IMR-90 (cell line): ENCODE data around the gene HDC. TPM values are rescaled to one million over a fixed set of nuclear protein-coding genes. Genes with fewer than 3 reads are reported as not detected.

Experiments
- ATAC-seq: fragments of 200-7000 bp; cut with Tn5 transposase; 2 replicates; pipeline ENCODE4 v1.9.1; 2020; ENCODE audit warnings: low read depth, mild to moderate bottlenecking, moderate library complexity
- BruUV-seq: library from RNA; stranded (reverse); fragments of 400-500 nt; replicated peaks from 2 replicates; lab custom pipeline; 2021; lab: Mats Ljungman, UMichigan
- CTCF ChIA-PET: fragments of 300-600 bp; formaldehyde crosslinking; extraction: SDS; loops from one replicate; lab custom pipeline; 2021; ENCODE audit warnings: antibody characterized with exemption; lab: Yijun Ruan, JAX
- POLR2A ChIA-PET: fragments of 300-600 bp; sonication (Branson Sonifier 250); formaldehyde crosslinking; loops from one replicate; lab custom pipeline; 2022; ENCODE audit warnings: antibody characterized with exemption; ENCODE audit not compliant: unreplicated experiment; lab: Charles Lee
- DNase-seq: peaks from one replicate; pipeline ENCODE4 v3.0.0; 2013
- H2AFZ ChIP-seq: replicated peaks from 2 replicates; pipeline ENCODE3; 2013; ENCODE audit warnings: low read length, mild to moderate bottlenecking; ENCODE audit not compliant: poor library complexity
- H2AK5ac ChIP-seq: 2 replicates; pipeline ENCODE4 v1.6.1; 2013; ENCODE audit warnings: low read depth, low read length, inconsistent platforms
- H2AK9ac ChIP-seq: replicated peaks from 2 replicates; pipeline ENCODE3; 2013; ENCODE audit warnings: mild to moderate bottlenecking, low read depth, low read length, moderate library complexity; ENCODE audit not compliant: poor library complexity
- H2BK120ac ChIP-seq: 2 replicates; pipeline ENCODE4 v1.6.1; 2013; ENCODE audit warnings: low read depth, low read length, inconsistent platforms
- H2BK15ac ChIP-seq: 3 replicates; pipeline ENCODE4 v1.6.1; 2013; ENCODE audit warnings: low read depth, low read length, inconsistent platforms
- H2BK20ac ChIP-seq: 2 replicates; pipeline ENCODE4 v1.6.1; 2013; ENCODE audit warnings: low read depth, mild to moderate bottlenecking, inconsistent platforms, low read length, moderate library complexity
- H2BK5ac ChIP-seq: 2 replicates; pipeline ENCODE4 v1.6.1; 2013; ENCODE audit warnings: mild to moderate bottlenecking, low read depth, low read length, inconsistent platforms; ENCODE audit not compliant: poor library complexity, severe bottlenecking
- H3K14ac ChIP-seq: replicated peaks from 2 replicates; pipeline ENCODE4 v1.6.1; 2013; ENCODE audit warnings: low read depth, low read length, inconsistent platforms
- H3K18ac ChIP-seq: 2 replicates; pipeline ENCODE4 v1.6.1; 2013; ENCODE audit warnings: low read depth, low read length, control low read depth
- H3K23ac ChIP-seq: 2 replicates; pipeline ENCODE4 v1.6.1; 2013; ENCODE audit warnings: low read depth, low read length, inconsistent platforms
- H3K27ac ChIP-seq: 2 replicates; pipeline ENCODE4 v1.5.1; 2013; ENCODE audit warnings: mild to moderate bottlenecking, control low read depth, low read length; ENCODE audit not compliant: insufficient read depth
- H3K27me3 ChIP-seq: 2 replicates; pipeline ENCODE4 v1.6.1; 2013; ENCODE audit warnings: low read length; ENCODE audit not compliant: control insufficient read depth, insufficient read depth
- H3K36me3 ChIP-seq: 2 replicates; pipeline ENCODE4 v1.6.1; 2013; ENCODE audit warnings: low read length, mixed read lengths; ENCODE audit not compliant: control insufficient read depth, insufficient read depth
- H3K4ac ChIP-seq: 2 replicates; pipeline ENCODE4 v1.6.1; 2013; ENCODE audit warnings: low read depth, low read length, inconsistent platforms
- H3K4me1 ChIP-seq: 2 replicates; pipeline ENCODE4 v1.6.1; 2013; ENCODE audit warnings: low read length, mixed read lengths; ENCODE audit not compliant: control insufficient read depth, insufficient read depth
- H3K4me2 ChIP-seq: 2 replicates; pipeline ENCODE4 v1.6.1; 2013; ENCODE audit warnings: low read depth, mild to moderate bottlenecking, control low read depth, low read length, moderate library complexity
- H3K4me3 ChIP-seq: 2 replicates; pipeline ENCODE4 v1.5.1; 2013; ENCODE audit warnings: low read depth, mild to moderate bottlenecking, control low read depth, low read length, moderate library complexity; ENCODE audit not compliant: insufficient read depth
- H3K56ac ChIP-seq: 2 replicates; pipeline ENCODE4 v1.6.1; 2013; ENCODE audit warnings: low read length, inconsistent platforms; ENCODE audit not compliant: insufficient read depth; ENCODE audit errors: extremely low read depth
- H3K79me1 ChIP-seq, 2 experiments: 2 replicates each; pipeline ENCODE4 v1.6.1; 2013; ENCODE audit warnings: low read length in 2 of 2, inconsistent platforms in 1 of 2, low read depth in 1 of 2
- H3K9ac ChIP-seq: 2 replicates; pipeline ENCODE4 v1.6.1; 2013; ENCODE audit warnings: low read depth, low read length, control low read depth
- H3K9me1 ChIP-seq: 2 replicates; pipeline ENCODE4 v1.6.1; 2013; ENCODE audit warnings: low read length, inconsistent platforms; ENCODE audit not compliant: insufficient read depth
- H3K9me3 ChIP-seq: 2 replicates; pipeline ENCODE4 v1.6.1; 2013; ENCODE audit warnings: low read length; ENCODE audit not compliant: control insufficient read depth, insufficient read depth
- H4K20me1 ChIP-seq: 2 replicates; pipeline ENCODE4 v1.6.1; 2013; ENCODE audit warnings: low read length, inconsistent platforms; ENCODE audit not compliant: insufficient read depth
- H4K5ac ChIP-seq: 2 replicates; pipeline ENCODE4 v1.6.1; 2013; ENCODE audit warnings: mild to moderate bottlenecking, low read depth, low read length, control low read depth
- H4K8ac ChIP-seq, 2 experiments: 2 replicates each; pipeline ENCODE4 v1.6.1; 2013; ENCODE audit warnings: low read depth in 2 of 2, low read length in 2 of 2, control low read depth in 1 of 2, inconsistent platforms in 1 of 2
- H4K91ac ChIP-seq: 2 replicates; pipeline ENCODE4 v1.6.1; 2013; ENCODE audit warnings: low read depth, low read length, inconsistent platforms; ENCODE audit not compliant: insufficient read depth
- CEBPB ChIP-seq: IDR thresholded peaks from 2 replicates; pipeline ENCODE4 v1.6.1; 2012; ENCODE audit warnings: low read depth, low read length, improper control_type of control experiment
- MAFK ChIP-seq: IDR thresholded peaks from 2 replicates; pipeline ENCODE4 v1.6.1; 2012; ENCODE audit warnings: low read depth, low read length, improper control_type of control experiment
- MAZ ChIP-seq: IDR thresholded peaks from 2 replicates; pipeline ENCODE4 v1.6.1; 2012; ENCODE audit warnings: low read depth, mild to moderate bottlenecking, low read length, improper control_type of control experiment, moderate library complexity, borderline replicate concordance
- MXI1 ChIP-seq: IDR thresholded peaks from 2 replicates; pipeline ENCODE4 v1.6.1; 2012; ENCODE audit warnings: low read depth, mild to moderate bottlenecking, low read length, moderate library complexity, borderline replicate concordance
- WGBS, 2 experiments: methylation state at CpG; one replicate each; pipeline versions ENCODE4 v1.1.5 to v1.1.7; 2013; ENCODE audit warnings: missing lambda C conversion rate in 2 of 2; ENCODE audit not compliant: insufficient read length in 1 of 2; ENCODE audit errors: extremely low coverage in 2 of 2; 5-methylcytosine and 5-hydroxymethylcytosine counted together
- dilution Hi-C: fragments of 300-500 bp; cut with HindIII; formaldehyde crosslinking; loops from one replicate; pipeline ENCODE4 v1.14.3; 2018; ENCODE audit warnings: low sequenced_read_pairs; ENCODE audit not compliant: unreplicated experiment
- in situ Hi-C: fragments of 300-500 bp; cut with MboI; formaldehyde crosslinking; loops from 3 replicates; pipeline ENCODE4 v1.14.3; 2019; ENCODE audit warnings: low sequenced_read_pairs, inconsistent platforms, mixed read lengths
- intact Hi-C: fragments of 100-400 bp; cut with micrococcal nuclease; formaldehyde crosslinking; loops from 2 replicates; pipeline ENCODE4 v1.10.0; 2022
- polyA plus RNA-seq, 3 experiments: library from polyadenylated mRNA; depleted of rRNA; stranded (reverse); fragments of >200 nt; gene quantifications; 2 replicates each; pipeline ENCODE4 v1.2.3, GENCODE V29; 2012; ENCODE audit warnings: low replicate concordance in 1 of 3
- total RNA-seq: library from RNA; depleted of rRNA; stranded (reverse); fragments of >200 nt; gene quantifications from 2 replicates; pipeline ENCODE4 v1.2.3, GENCODE V29; 2012

Gene HDC
- total and polyA plus RNA-seq, 2 of the 4 experiments (the other 2 are of a cell fraction) = not detected

DNA sequence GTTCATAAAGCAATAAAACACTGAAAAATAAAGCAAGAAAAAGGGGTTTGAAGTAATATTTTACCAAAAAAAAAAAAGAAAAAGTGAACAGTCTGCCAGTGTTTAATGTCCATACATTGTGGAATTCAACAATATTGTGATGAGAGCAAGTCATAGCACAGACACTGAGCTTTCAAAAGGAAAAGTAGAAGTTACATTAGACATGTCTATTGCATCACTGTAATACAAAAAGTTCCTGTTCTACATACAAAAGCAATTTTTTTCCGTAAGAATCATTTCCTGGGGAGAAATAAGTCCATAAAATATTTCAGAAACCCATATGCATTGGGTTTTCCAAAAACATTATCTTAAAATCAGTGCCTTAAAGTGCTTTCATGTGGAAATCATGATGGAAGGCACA, 11.8 kb upstream of the HDC start:
- Histone ChIP-seq H3K9me1 (no peaks in the 10 kb centered on the region; the same call in 1 of the 2 replicates), H4K8ac (no peak overlapping the region), H3K9me3 (no peaks in the 10 kb centered on the region), H2BK20ac (no peak overlapping the region), H2AK5ac (no peak overlapping the region), H4K20me1 (no peaks in the 10 kb centered on the region), H2AFZ (no peak overlapping the region), H3K18ac (no peak overlapping the region), H2BK15ac (no peak overlapping the region), H3K4me1 (no peaks in the 10 kb centered on the region), H3K4me2 (no peak overlapping the region), H4K5ac (no peak overlapping the region), H3K9ac (no peak overlapping the region), H3K79me1 (no peaks in the 10 kb centered on the region), H2AK9ac (no peak overlapping the region), H2BK120ac (no peak overlapping the region), H3K23ac (no peak overlapping the region), H3K56ac (no peak overlapping the region), H3K27me3 (no peaks in the 10 kb centered on the region), H4K91ac (no peak overlapping the region), H3K4ac (no peak overlapping the region), H3K27ac (no peak overlapping the region), H3K4me3 (no peak overlapping the region), H3K36me3 (peaks cover 2% of the 10 kb centered on the region; the same call in 1 of the 2 replicates), H3K14ac (no peak overlapping the region), H2BK5ac (no peak overlapping the region)
- TF ChIP-seq MXI1 (no peak), MAZ (no peak), MAFK (no peak), CEBPB (0 out of 2 replicates have a peak, but pooled peaks have one; percentile 41)
- intact Hi-C loops = no loop called here
- TSS peak; percentile 80 for BruUV-seq
- dilution Hi-C loops = no loop called here
- ChIA-PET POLR2A (no interaction called here), CTCF (interaction anchor here (0.7 kb wide), 1 partner anchor 599 kb away, joined by 3 read pairs; no protein-coding TSS in a partner anchor)
- in situ Hi-C loops = no loop called here
- ATAC-seq (no peak), DNase-seq (no peak)
- no CpG with 5 or more reads among the region's 1 CpG for whole genome bisulfite sequencing, 2 experiments
